AG04449 (cell line): ENCODE results near the gene ENTPD2.

Experiments used
- CTCF ChIA-PET: fragments of 350-600 bp; formaldehyde crosslinking; extraction: SDS; loops from one replicate; lab custom pipeline; 2021; ENCODE audit warnings: antibody characterized with exemption; lab: Yijun Ruan, JAX
- POLR2A ChIA-PET: fragments of 400-600, 350-600 bp; formaldehyde crosslinking; extraction: SDS; loops from one replicate; lab custom pipeline; 2020; ENCODE audit warnings: antibody characterized with exemption, inconsistent platforms; lab: Yijun Ruan, JAX
- DNase-seq: peaks from one replicate; pipeline ENCODE4 v3.0.0-alpha.2; 2010; ENCODE audit warnings: low read depth, low spot score
- H3K4me3 ChIP-seq: 2 replicates; pipeline ENCODE4 v1.5.1; 2011; ENCODE audit warnings: low read depth, mild to moderate bottlenecking, control low read depth, low read length
- TF ChIP-seq, protein P1 (sequence below): IDR thresholded peaks from one replicate; pipeline ENCODE4 v1.5.1; 2011; ENCODE audit warnings: mild to moderate bottlenecking, moderate library complexity, low read length, control low read depth, inconsistent platforms; ENCODE audit not compliant: insufficient read depth; ENCODE audit errors: missing control alignments

ENTPD2 gene

GRCh38 chr9:137071282-137071681, 17.4 kb upstream of the ENTPD2 start:
- DNase-seq, result no peak
- TF ChIP-seq, protein P1, sequence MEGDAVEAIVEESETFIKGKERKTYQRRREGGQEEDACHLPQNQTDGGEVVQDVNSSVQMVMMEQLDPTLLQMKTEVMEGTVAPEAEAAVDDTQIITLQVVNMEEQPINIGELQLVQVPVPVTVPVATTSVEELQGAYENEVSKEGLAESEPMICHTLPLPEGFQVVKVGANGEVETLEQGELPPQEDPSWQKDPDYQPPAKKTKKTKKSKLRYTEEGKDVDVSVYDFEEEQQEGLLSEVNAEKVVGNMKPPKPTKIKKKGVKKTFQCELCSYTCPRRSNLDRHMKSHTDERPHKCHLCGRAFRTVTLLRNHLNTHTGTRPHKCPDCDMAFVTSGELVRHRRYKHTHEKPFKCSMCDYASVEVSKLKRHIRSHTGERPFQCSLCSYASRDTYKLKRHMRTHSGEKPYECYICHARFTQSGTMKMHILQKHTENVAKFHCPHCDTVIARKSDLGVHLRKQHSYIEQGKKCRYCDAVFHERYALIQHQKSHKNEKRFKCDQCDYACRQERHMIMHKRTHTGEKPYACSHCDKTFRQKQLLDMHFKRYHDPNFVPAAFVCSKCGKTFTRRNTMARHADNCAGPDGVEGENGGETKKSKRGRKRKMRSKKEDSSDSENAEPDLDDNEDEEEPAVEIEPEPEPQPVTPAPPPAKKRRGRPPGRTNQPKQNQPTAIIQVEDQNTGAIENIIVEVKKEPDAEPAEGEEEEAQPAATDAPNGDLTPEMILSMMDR, result no peak
- no peak overlapping the region; the same call in 1 of the 2 replicates for H3K4me3 ChIP-seq
- POLR2A ChIA-PET, result interaction anchor here (0.9 kb wide), 1 partner anchor 16 kb away, joined by 3 read pairs; the partner anchor contains the start of gene MAN1B1
- CTCF ChIA-PET, result interaction anchor here (0.8 to 21.0 kb wide), 8 partner anchors 11 to 284 kb away, joined by 3 to 364 read pairs (median 32); partner anchors contain the start of genes ABCA2, ENTPD2, FUT7 and MAN1B1

GRCh38 chr9:137070906-137071275, 17.0 kb upstream of the ENTPD2 start:
- CTCF ChIA-PET, result interaction anchor here (0.8 to 21.0 kb wide), 9 partner anchors 12 to 284 kb away, joined by 3 to 364 read pairs (median 12); partner anchors contain the start of genes ABCA2, ENTPD2, FUT7 and MAN1B1
- no peak for DNase-seq
- peak overlapping the region; percentile 53 for H3K4me3 ChIP-seq
- TF ChIP-seq, protein P1, result no peak
- POLR2A ChIA-PET, result interaction anchor here (0.9 to 1.2 kb wide), 2 partner anchors 16 to 42 kb away, joined by 3 to 4 read pairs; partner anchors contain the start of gene MAN1B1

GRCh38 chr9:137070201-137070905, 16.5 kb upstream of the ENTPD2 start, which contains the start of gene SAPCD2:
SAPCD2 (minus strand) TSS chr9:137070557; CDS start chr9:137070460, 97 bp downstream.
- ChIA-PET POLR2A (interaction anchor here (0.8 to 1.2 kb wide), 2 partner anchors 16 to 41 kb away, joined by 3 to 4 read pairs; no protein-coding TSS in a partner anchor), CTCF (interaction anchor here (0.8 to 21.0 kb wide), 11 partner anchors 11 to 308 kb away, joined by 3 to 364 read pairs (median 12); partner anchors contain the start of genes ABCA2, ENTPD2, FUT7 and MAN1B1)
- no peak for DNase-seq
- TF ChIP-seq, protein P1, result no peak
- peak within 1 kb of the TSS; percentile 53 for H3K4me3 ChIP-seq

DNA sequence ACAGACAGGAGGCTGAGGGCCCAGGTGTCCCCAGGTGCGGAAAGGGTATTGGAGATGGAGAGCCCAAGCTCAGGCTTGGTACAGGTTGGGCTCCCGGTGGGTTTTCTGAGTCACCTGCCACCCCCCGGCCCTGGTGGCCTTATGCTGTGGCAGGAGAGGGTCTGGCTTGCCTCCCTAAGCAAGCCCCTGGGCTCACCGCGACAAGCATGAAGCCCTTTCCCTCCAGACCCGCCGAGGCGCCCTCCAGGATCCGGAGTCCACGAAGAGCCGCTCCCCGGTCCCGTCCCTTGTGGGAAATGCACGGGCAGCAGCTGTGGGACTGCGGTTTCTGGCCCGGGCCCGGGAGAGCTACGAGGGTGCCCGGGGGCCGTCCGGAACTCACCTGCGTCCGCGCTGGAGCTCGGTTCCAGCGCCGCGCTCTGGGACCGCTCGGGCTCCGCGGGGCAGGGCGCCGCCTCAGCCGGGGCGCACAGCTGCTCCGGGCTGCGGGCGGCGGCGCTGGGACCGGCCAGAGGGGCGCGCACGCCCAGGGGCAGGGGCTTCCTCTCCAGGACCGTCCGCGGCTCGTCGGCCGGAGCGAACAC, 15.7 kb upstream of the ENTPD2 start:
- TF ChIP-seq, protein P1, result no peak
- DNase-seq, result no peak
- ChIA-PET POLR2A (interaction anchor here (0.8 to 1.5 kb wide), 3 partner anchors 14 to 40 kb away, joined by 3 to 4 read pairs (median 3); no protein-coding TSS in a partner anchor), CTCF (interaction anchor here (0.8 to 21.0 kb wide), 13 partner anchors 10 to 308 kb away, joined by 3 to 364 read pairs (median 11); partner anchors contain the start of genes ABCA2, ENTPD2, FUT7 and MAN1B1)
- H3K4me3 ChIP-seq, result peak overlapping the region; percentile 40

DNA sequence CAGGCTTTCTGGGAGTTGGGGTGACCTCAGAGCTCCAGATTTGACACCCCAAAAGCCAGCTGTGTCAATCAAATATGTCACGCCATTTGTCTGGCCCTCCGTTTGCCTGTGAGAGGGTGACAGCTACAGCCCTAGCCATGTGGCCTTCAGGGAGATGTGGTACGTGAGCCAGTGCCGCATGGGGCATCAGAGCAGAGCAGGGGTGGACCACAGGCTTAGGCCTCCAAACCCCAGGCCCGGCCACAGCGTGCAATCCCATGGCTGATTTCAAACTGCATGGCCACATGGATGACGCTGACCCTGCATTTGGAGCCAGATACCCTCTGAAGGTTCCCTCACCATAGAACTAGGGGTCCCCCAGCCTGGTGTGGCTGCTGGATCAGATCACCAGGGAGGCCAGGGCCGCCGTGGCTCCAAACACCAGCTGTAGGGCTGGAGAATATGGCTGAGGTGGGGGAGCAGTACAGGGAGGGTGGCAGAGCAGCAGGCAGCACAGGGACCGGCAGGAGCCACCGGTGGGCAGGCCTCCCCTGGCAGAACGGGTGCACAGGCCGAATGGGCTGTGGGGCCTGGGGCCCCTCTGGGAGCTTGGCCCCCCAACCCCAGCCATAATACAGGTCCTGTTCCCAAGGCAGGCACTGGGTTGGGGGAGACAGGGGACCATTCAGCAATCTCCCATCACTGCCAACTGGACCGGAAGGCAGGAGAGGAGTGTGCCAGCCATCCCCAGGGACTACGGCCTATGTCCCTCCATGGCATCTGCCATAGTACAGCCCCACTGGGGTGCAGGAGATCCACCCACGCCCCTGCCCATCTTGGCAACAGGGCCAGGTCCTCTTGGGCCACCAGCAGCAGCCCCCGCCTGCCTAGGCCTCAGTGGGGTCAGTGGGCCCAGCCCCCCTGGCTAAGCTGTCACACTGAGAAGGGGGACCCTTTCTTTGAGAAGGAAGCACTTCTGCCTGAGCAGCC, 15.0 kb upstream of the ENTPD2 start:
- ChIA-PET CTCF (interaction anchor here (0.8 to 21.0 kb wide), 14 partner anchors 10 to 307 kb away, joined by 3 to 364 read pairs (median 6); partner anchors contain the start of genes ABCA2, ENTPD2, FUT7 and MAN1B1), POLR2A (interaction anchor here (1.1 to 1.5 kb wide), 2 partner anchors 8 to 14 kb away, joined by 3 read pairs; no protein-coding TSS in a partner anchor)
- TF ChIP-seq, protein P1, result no peak
- H3K4me3 ChIP-seq, result peak overlapping the region; percentile 40
- no peak for DNase-seq
